ENCODE results near the gene TULP3.

DNA sequence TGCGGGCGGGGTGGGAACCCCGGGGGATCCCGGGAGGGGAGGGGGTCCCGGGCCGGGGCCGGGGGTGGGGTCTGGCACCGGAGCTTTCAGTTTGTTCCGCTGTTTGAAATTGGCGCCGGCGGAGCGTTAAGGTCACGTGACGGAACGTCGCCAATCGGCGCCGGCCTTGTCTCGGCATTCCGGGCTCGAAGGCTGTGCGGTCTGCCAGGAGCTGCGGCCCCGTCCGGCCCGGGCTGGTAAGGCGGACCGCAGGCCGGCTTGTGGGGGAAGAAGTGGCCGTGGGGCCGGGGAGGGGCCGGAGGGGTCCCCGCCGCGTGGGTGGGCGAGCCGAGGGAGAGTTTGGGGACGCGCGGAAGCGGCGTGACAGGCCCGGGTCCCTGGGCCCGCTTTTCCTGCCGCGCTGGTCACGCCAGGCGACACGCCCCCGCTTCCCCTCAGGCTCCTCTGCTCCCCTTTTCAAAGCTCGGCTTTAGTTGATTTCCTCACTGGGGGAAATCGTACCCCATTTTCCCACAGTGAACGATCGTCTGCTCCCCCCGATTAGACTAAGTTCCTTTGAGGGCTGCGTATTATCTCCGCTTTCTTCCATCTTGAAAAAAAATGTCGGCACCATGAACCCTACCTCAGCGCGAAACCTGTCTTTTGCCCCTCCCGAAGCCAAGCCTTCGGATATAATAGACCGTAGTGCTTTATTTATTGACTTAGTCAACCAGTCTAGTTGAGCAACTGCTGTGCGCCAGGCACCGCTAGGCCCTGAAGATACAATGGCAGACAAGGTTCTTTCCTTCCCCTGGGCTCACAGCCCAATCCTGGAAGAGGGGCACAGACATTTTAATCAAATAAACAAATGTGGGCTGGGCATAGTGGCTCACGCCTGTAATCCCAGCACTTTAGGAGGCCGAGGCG, 13.4 kb upstream of the TULP3 start, which contains the start of the genes FOXM1 and RHNO1:
- TF ChIP-seq, protein P1, sequence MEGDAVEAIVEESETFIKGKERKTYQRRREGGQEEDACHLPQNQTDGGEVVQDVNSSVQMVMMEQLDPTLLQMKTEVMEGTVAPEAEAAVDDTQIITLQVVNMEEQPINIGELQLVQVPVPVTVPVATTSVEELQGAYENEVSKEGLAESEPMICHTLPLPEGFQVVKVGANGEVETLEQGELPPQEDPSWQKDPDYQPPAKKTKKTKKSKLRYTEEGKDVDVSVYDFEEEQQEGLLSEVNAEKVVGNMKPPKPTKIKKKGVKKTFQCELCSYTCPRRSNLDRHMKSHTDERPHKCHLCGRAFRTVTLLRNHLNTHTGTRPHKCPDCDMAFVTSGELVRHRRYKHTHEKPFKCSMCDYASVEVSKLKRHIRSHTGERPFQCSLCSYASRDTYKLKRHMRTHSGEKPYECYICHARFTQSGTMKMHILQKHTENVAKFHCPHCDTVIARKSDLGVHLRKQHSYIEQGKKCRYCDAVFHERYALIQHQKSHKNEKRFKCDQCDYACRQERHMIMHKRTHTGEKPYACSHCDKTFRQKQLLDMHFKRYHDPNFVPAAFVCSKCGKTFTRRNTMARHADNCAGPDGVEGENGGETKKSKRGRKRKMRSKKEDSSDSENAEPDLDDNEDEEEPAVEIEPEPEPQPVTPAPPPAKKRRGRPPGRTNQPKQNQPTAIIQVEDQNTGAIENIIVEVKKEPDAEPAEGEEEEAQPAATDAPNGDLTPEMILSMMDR (optimal IDR thresholded peaks at IDR 0.05 in 1 of 3, IDR thresholded peaks at IDR 0.05 in 1 of 3, conservative IDR thresholded peaks at IDR 0.05 in 1 of 3; ENCODE audit: extremely low read depth in 1 of 3, insufficient read depth in 2 of 3, low read length in 3 of 3): peak in 1 of 3 experiments; percentile 20
- TF ChIP-seq EZH2 (IDR thresholded peaks at IDR 0.05; ENCODE audit: low read length): no peak

Measured in keratinocyte (primary cell).